Activated CD4-positive, alpha-beta T cell treated with anti-CD3 and anti-CD28 coated beads, Interleukin-2, amount 50 U/mL, for 24 hours (primary cell): Measurements from ENCODE around the gene SLC25A41.
A peak's percentile ranks its signal among the peaks of the same experiment; 100 is the strongest.

Experiments used
- DNase-seq, 2 donors: peaks; one replicate each; pipeline ENCODE4 v3.0.0-alpha.2; 2020; ENCODE audit warnings: low read depth in 1 of 2, low spot score in 1 of 2

Gene SLC25A41

GRCh38 chr19:6433663-6434062 is at the start of gene SLC25A41:
Gene SLC25A41 (minus strand): TSS chr19:6433763. CDS start chr19:6433693, 70 bp downstream.
- no peak for DNase-seq

- DNase-seq, result no peak
These were observed 49.7 kb upstream of the SLC25A41 start for GRCh38 chr19:6483235-6483634.

- no peak for DNase-seq
These were observed 48.8 kb upstream of the SLC25A41 start for GRCh38 chr19:6482343-6482686.

- peak; percentile 45 to 59 for DNase-seq
These were observed 48.2 kb upstream of the SLC25A41 start, which contains the start of gene DENND1C for GRCh38 chr19:6481541-6482342. Gene DENND1C (minus strand): TSS chr19:6481787. CDS start chr19:6481695, 92 bp downstream.

GRCh38 chr19:6480848-6481415 is 47.4 kb upstream of the SLC25A41 start:
- no peak for DNase-seq

GRCh38 chr19:6479836-6480398 is 46.4 kb upstream of the SLC25A41 start:
- no peak for DNase-seq

- no peak for DNase-seq
These were observed 45.3 kb upstream of the SLC25A41 start for GRCh38 chr19:6478815-6479214.

- DNase-seq, result no peak
These were observed 43.4 kb upstream of the SLC25A41 start for GRCh38 chr19:6476896-6477431.

- DNase-seq, result peak; percentile 47 to 50
These were observed 42.8 kb upstream of the SLC25A41 start for GRCh38 chr19:6476155-6476895.

- DNase-seq, result no peak
These were observed 42.0 kb upstream of the SLC25A41 start for GRCh38 chr19:6475321-6476108.

GRCh38 chr19:6473647-6474046 is 40.1 kb upstream of the SLC25A41 start:
- DNase-seq, result no peak

GRCh38 chr19:6472713-6473112 is 39.1 kb upstream of the SLC25A41 start:
- no peak for DNase-seq

- no peak for DNase-seq
These were observed 37.5 kb upstream of the SLC25A41 start for GRCh38 chr19:6471076-6471475.

GRCh38 chr19:6470173-6470572 is 36.6 kb upstream of the SLC25A41 start:
- DNase-seq, result no peak

- DNase-seq, result no peak
These were observed 33.8 kb upstream of the SLC25A41 start for GRCh38 chr19:6467384-6467783.

GRCh38 chr19:6466526-6467248 is 33.1 kb upstream of the SLC25A41 start:
- DNase-seq, result no peak

- DNase-seq, result no peak
These were observed 32.1 kb upstream of the SLC25A41 start for GRCh38 chr19:6465663-6466062.

- no peak for DNase-seq
These were observed 31.4 kb upstream of the SLC25A41 start for GRCh38 chr19:6465006-6465405.

GRCh38 chr19:6464070-6464873 is 30.7 kb upstream of the SLC25A41 start, which contains the start of gene CRB3:
Gene CRB3 (plus strand): TSS chr19:6464271. CDS start chr19:6464702, 431 bp downstream.
- DNase-seq, result no peak
